ENCODE results near the gene HAUS7.

- TF ChIP-seq EZH2 (IDR thresholded peaks at IDR 0.05; ENCODE audit: insufficient read depth, poor library complexity, severe bottlenecking), result no peak
- TF ChIP-seq EZH2phosphoT487 (IDR thresholded peaks at IDR 0.05; ENCODE audit: insufficient read depth, low read depth), result no peak
These were observed 48.5 kb downstream of the HAUS7 start for GRCh38 chrX:153421856-153422255.
